Limb (tissue), 2 donors: ENCODE results near the gene NHLRC4.

Experiments used
- DNase-seq, 2 donors: peaks; one replicate each; pipeline ENCODE4 v3.0.0-alpha.2; 2016; ENCODE audit errors: extremely low spot score in 2 of 2

Gene NHLRC4

DNA sequence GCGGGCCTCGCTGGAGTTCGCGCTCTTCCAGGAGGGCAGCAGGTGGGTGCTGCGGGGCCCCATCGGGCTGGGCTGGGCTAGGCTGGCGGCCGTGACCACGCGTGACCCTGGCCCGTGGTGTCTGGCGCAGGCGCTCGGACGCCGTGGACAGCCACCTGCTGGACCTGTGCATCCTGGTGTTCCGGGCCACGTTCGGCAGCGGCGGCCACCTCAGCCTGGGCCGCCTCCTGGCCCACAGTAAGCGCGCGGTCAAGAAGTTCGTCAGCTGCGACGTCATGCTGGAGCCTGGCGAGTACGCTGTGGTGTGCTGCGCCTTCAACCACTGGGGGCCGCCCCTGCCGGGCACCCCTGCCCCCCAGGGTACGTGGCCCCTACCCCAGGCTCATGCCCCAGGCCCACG is 14.6 kb upstream of the NHLRC4 start:
- DNase-seq: no peak

DNA sequence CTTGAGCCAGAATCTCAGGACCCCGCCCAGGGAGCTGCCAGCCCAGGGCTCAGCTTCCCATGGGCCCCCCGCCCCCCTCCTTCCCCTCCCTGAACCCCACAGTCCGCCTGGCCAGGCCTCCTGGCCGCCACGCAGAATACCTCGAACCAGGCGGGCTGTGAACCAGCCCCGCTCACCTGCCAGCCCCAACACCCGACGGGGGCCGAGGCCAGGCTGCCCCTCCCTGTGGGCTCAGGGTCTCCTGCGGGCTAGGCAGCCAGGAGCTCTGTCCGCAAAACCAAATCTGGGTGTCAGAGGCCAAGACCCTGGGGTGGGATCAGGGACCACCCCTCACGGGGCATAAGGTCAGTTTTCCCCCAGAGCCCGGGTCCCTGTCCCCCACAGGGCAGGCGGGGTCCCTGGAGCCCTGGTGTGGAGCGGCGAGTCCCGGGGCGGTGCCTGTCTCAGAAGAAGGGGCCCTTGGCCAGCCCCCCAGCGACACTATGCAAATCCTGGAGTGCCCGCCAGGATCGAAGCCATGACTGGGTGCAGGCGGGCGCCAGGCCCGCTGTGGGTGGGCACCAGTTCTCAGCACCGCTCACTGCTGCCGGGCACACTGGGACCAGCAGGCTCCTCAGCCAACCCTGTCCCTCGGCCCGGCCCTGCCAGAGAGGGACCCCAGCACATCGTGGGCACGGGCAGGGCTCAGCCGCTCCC is 13.1 kb upstream of the NHLRC4 start:
- DNase-seq: no peak

DNA sequence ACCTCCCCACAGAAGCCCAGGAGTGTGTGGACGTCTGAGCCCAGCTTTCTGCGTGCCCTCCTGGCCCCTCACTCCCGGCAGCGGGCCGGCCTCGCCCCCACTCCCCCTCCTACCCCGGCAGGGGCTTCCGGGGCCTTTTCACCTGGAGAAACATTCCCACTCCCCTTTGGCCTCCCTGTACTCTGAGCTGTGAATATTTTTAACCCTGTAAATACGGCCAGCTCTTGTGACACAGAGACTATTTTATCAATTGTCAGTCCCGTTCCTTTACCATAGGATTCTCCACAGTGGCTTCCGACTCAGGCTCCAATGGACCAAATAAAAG is 12.5 kb upstream of the NHLRC4 start:
- DNase-seq: no peak

DNA sequence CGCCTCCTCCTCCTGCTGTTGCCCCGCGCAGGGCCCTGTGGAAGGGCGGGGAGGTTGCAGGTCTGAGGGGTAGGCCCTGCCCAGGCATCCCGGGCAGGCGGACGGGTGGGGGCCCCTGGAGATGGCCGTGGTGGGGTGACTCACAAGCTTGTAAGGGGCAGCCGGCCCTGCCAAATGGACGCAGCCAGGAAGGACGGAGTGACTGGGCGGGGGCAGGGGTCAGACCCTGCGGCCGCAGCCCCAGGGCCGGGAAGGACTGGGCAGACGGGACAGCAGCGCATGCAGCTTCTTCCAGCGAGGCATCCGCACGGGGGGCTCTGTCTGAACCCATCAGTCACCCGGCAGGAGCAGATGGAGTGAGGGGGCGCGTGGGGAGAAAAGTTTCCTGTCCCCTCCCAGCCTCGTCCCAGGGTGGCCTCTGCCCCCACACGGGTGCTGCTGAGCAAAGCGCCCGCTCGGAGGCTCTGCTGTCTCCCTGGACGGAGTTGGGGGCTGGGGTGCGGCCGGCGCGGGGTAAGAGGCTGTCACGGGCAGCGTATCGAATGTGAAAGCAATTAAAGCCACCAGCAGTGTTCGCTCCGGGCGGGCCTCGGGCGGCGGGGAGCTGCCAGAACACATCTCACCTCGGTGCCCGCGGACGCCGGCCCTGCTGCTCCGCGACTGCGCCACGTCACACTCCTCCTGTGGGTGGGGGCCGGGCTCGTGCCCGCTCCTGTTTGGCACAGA is 12.0 kb upstream of the NHLRC4 start:
- DNase-seq: no peak

DNA sequence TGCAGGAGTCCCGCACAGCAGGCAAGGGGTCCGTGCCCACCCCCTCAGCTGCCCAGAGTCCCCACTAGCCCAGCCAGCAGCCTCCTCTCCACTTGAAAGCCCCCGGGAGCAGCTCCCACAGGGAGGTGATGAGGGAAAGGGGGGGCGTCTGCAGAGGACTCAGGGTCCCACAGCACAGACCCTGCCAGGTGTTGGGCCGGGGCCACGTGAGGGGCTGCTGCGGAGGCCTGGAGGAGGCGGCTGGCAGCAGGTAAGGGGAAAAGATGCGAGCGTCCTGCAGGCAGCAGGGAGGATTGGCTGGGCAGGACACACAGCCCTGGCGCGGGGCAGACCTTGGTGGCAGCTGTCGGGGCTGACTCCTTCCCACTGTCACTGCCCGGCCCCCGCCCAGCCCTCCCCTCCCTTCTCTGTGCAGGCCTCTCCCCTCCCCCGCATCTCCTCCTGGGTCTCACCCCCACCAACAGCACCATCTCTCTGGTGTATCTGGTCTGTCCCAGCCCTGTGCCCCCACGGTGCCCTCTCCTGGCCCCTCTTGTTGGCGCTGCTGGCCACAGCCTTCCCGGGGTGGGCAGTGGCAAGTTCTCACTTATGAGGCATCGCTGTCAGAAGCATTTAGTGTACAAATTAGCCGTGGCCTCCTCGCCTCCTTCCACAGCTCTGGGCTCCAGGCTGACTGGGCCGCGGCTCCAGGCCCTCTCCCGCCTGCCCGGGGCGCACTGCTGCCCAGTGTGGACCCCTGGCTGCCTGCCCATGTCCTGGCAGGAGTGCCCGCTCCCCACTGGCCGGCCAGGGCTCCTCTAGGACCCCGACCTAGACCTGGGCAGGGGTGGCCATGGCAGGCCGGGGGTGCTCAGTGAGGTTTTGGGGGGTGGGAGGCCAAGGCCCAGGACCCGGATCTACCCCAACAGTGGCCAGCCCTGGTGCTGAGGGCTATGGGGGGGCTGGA is 11.0 kb upstream of the NHLRC4 start:
- no peak for DNase-seq

DNA sequence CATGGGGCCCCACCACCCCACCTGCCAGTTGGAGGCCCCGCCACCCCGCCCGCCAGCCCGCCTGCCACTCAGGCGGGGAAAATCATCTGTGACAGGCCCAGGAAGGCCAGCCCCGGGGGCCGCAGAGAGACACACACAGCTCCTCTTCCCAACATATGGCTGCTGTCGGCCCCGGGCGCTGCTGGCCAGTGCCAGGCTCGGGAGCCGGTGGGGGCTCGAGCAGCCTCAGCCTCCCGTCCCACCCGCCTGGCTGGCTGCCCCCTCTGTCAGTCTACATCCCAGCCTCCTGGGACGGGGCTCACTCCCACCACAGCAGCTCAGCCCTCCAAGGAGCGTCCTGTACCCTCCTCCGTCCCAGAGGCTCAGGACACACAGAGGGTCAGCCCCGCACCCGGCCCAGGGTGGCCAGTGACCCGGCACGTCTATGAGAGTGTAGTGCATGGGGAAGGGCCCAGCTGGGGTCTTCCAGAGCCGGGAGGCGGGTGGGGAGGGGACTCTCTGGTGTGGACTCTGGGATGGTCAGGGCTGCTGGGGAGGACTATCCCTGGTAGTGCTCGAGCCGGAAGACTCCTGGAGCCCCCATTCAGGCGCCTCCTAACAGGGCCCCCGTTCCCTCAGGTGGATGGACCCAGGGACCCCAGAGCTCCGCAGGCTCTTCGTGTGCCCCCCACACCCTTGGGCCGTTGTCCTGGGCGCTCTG is 10.2 kb upstream of the NHLRC4 start:
- no peak for DNase-seq

DNA sequence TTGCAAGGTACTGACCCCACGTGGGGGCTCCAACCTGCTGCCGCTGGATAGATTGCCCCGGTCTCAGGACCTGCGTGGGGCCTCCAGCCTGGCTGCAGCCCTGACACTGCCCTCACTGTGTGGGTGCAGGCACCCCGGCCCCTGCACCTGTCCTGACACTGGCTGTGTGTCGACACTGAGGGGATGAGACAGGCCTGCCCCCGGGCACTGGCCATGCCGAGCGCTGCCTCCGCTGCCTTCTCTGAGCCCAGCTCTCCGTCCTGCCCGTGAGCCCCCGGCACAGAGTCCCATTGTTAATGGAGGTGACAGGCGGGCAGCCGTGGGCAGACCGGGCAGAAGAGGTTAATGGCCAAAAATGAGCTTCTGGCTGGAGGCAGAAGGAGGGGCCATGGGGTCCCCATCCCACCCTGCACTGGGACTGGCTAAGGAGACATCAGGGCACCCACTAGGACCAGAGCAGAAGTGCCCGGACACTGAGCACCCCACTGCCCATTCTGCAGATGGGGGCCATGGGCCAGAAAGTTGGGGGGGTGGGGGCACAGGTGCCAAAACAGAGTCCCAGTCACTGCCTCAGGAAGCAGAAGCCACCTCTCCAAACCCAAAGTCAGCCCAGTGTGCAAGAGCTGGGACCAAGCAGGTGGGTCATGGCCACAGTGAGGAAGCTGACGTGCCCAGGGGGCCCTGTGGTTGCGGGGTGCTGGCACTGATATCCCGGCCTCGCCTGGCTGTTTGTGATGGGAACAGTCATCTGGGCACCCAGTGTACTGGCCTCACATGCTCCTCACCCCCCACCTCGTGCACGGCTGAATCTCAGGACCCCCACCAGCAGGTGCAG is 9.1 kb upstream of the NHLRC4 start:
- no peak for DNase-seq

DNA sequence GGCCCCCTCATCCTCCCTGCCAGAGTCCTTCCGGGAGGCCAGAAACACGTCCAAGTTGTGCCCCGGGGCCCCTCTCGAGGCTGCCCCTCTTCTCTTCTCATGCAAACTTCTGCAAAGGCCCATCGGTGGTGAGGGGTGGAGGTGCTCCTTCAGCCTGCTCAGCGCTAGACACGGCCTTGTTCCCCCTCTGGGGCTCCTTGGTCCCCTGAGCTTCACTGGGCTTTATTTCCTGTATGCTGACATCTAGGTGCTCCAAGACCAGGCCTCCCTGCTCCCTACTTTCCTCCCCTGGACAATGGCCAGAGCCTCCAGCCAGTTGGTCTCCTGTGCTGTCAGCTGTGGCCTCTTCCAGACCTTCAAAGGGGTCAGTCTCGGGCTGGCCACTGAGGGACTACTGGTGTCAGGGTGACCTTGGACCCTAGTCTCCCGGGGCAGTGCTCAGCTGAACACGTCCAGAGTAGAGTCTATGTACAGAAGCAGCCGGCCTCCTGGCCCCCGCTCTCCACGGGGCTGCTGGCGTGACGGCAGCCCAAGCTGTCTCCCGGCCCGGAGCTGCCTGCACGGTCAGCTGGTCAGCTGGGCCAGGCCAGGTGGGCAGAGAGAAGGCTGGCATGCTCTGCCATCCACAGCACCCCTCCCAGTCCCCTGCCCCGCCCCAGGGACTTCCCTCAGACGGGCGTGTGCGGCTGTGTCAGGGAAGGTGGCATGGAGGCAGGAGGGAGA is 8.3 kb upstream of the NHLRC4 start:
- no peak for DNase-seq

DNA sequence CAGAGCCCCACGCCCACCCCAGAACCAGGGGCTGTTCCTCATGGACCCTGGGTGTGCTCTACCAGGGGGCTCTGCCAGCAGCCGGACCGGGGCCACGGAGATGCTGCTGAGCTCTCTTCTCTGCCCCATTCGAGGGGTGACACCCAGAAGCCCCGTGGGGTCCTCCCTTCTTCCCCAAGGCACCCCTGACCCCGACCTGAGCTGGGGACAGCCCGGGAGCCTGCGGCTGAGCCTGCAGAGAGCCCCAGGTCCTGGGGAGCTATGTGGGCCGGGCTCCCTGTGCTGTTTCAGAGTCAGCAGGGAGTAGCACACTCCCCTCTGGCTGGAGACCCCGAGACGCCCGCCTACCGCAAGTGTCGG is 7.8 kb upstream of the NHLRC4 start:
- no peak for DNase-seq

DNA sequence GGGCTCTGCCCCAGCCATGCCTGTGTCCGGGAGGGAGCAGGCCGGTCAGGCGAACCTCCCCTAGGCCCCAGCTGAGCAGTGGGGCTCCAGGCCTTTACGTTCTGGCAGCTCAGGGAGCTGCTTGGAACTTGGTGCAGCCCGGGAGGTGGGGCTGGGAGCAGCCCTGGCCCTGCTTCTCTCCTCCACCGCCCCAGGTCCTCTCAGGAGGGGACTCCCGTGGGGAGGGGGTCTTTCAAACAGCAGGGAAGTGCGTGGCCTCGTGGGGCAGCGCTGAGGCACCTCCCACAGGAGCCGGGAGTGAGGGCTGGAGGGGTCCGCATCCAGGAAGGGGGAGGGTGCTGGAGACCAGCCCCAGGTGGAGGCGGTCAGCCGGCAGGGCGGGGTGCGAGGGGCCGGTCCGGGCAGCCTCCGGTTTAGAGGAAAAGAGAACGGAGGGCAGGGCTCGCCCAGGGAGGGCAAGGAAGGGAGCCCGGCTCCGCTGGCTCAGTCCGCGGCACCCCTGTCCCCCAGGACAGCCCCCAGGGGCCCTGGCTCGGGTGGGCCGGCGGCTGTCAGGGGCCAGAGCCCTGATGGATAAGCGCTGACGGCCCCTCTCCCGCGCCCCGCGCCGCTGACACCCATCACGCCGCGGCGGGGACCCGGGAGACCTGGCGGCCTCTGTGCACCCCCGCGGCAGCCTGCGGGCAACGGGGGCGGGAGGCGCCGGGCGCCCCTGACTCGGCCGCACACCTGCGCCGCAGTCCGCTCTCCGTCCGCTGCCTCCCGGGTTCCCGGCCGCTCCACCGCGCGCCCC is 7.2 kb upstream of the NHLRC4 start:
- no peak for DNase-seq

DNA sequence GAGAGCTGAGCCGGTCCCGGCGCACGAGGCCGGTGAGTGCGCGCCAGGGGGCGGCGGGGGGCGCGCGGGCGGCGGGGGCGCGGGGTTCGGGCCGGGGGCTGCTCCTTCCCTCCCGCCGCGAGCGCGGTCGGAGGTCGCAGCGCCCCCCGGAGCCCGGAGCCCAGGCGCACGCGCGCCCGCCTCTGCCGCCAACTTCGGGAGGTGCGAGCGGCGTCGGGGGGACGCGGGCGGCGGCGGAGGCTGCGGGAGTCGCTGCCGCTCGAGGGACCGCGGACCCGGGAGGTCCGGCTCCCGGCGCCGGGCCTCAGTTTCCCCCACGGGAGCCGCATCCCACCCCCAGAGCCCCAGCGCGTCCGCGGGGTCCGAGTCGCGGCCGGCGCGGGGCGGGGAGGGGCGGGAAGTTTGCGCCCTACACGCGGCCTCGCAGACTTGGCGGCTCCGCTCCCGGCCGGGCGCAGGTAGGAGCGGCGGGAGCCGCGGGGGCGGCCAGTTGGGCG is 6.6 kb upstream of the NHLRC4 start, which contains the start of gene PRR35:
Gene PRR35, plus strand, starts transcription at position 191 of the 497 bp plus-strand sequence. CDS start 2,901 bp downstream, outside the sequence.
- DNase-seq: no peak

DNA sequence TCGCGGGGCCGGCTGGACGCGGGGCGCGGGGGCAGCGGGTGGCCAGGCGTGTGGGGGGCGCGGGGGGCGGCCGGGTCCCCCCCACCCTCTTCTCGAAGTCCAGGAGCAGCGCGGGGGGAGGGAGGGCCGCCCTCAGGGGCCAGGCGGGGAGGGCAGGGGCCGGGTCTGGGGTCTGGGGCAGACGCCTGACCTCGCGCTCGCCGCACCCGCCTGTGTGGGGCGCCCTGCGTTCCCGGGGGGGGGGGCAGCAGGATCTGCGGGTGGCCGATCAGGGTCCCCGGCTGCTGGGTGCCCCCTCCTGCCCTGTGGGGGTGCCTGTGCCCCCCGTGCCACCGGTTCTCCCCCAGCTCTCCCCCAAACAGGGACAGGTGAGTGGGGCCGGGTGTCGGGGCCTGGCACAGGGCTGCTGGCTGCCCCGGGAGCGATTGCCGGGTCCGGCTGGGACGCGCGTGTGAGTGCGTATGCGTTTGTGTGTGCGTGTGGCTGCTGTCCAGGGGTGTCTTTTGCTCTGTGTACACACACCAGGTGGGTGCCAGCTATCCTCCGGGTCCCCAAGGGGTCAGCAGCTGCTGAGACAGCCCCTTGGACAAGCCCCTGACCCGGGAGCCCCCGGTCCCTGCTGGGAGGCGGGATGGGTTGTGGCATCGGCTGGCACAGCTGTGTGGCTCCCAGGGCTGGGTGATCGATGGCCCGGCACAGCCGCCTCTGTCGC is 5.9 kb upstream of the NHLRC4 start:
- DNase-seq: no peak

DNA sequence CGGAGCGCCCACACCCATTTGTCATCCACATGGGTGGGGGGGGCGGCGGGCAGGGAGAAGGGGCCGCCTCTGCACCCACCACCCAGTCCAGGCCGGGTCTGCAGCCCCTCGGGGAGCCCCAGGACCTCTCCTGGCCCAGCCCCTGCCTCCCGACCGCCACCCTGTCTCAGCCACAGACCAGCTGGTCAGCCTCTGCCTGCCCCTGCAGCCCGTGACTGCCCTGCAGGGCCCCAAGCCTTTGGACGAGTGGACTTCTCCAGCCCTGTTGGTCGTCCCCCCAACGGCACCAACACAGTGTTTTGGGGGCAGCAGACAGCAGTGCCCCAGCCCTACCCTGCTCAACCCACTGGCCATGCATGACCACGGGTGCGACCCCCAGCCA is 5.4 kb upstream of the NHLRC4 start:
- no peak for DNase-seq

DNA sequence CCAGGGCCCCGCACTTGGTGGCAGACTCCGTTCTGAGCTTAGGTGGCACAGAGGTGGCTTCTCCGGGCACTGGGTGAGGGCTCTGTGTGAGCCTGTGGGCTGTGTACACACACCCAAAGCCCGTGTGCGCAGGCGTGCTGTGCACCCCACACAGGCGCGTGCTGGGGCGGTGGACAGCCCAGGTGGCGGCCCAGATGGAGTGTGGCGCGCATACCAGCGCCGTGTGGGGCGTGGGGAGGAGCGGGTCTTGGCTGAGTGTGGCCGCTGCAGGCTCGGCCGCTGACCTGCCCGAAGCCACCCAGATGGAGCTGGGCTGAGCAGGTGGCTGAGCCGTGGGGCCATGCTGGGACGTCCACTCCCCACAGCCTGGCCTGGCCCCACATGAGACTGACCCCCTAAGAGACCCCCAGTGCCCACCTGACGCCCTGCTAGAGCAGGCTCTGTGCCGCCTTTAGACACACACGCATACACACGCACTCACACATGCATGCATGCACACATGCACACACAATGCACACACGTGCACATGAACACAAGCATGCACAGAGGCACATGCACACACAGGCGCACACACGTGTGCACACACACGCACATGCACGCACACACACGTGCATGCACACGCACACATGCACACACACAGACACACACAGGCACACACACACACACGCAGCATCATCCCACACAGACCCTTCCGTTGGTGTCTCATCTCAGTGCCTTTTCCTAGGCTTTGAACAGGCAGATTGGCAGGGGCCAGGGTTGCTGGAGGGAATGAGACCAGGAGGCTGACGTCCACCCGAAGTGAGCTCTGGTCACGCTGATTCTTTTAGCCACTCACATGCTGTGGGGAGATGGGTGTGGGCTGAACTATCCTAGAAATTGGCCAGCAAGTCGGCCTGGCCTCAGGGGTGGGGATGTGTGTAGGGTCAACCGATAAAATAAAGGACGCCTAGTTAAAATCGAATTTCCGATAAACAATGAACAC is 4.6 kb upstream of the NHLRC4 start:
- no peak for DNase-seq

DNA sequence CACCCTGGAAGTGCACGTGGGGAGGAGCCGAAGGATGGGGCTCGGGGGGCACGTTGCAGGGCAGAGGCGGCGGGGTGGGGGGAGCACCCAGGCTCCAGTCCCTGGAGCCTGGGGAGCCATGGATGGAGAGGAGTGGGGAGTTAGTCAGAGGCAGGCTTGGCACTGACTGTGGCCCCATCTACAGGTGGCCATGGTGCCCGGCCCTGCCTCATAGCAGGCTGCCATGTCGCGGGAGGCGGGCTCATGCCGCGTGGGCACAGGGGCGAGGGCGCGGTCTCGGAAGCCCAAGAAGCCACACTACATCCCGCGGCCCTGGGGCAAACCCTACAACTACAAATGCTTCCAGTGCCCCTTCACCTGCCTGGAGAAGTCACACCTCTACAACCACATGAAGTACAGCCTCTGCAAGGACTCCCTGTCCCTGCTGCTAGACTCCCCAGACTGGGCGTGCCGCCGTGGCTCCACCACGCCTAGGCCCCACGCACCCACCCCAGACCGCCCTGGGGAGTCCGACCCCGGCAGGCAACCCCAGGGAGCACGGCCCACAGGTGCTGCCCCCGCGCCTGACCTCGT is 3.6 kb upstream of the NHLRC4 start:
- no peak for DNase-seq

DNA sequence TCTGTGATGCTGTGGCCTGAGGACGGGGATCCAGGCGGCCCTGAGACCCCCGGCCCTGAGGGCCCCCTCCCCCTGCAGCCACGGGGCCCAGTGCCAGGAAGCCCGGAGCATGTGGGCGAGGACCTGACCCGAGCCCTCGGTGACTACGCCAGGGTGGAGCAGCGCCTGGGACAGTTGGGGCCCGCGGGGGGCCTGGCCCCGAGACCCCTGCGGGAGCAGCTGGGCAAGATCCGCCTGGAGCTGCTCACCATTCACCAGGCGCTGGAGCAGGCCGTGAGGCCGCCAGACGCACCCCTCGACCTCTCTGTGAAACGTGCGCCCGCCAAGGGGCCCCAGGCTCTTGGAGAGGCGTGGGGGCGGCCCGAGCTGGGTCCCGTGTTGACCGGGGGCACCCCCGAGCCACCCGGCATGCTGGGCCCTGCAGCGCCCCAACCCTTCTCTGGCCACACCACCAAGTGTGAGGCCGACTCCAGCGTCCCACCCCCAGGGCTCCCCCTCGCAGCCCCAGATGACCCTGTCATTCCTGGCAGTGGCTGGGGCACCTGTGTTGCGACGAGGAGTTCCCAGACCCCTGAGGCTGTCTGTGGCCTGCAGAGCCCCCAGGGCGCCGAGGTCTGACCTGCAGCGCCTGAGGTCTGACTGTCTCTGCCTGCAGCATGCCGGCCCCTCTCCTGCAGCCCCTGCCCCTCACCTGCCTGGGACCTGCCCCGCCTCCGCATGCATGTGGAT is 2.0 kb upstream of the NHLRC4 start:
- no peak for DNase-seq
